Measurements from ENCODE around the gene ZXDC. TPM values are rescaled to one million over a fixed set of nuclear protein-coding genes. Genes with fewer than 3 reads are reported as not detected.

The ZXDC gene
- total and polyA plus RNA-seq, 9 of the 15 experiments (the other 6 are each of a cell fraction or from before 2014, with no cell fraction given), result 0.59 to 13.4 (median 7.3) TPM

GRCh38 chr3:126517291-126517951, 41.7 kb upstream of the ZXDC start, which contains the start of gene UROC1:
Gene UROC1, minus strand, starts transcription at chr3:126517773. Its CDS starts 54 bp downstream, at chr3:126517719.
- Histone ChIP-seq H3K4me2 (ENCODE audit: insufficient read depth, low read length) (no peak within 1 kb of the TSS), H4K20me1 (replicated peaks; ENCODE audit: control insufficient read depth, insufficient read depth, low read length) (peaks cover 3% of the 10 kb centered on the region; the same call in 1 of the 2 replicates), H3K79me2 (ENCODE audit: control insufficient read depth, insufficient read depth, low read length) (no peaks in the 10 kb centered on the region), H3K27me3 (ENCODE audit: control insufficient read depth in 2 of 2, insufficient read depth in 2 of 2, low read length in 2 of 2) (peaks cover 0 to 26% of the 10 kb centered on the region in 2 experiments; a peak in 2 of 5 replicates), H3K4me3 (no peak within 1 kb of the TSS), H3K4me1 (replicated peaks in 1 of 2; ENCODE audit: control insufficient read depth in 2 of 2, insufficient read depth in 2 of 2, low read length in 2 of 2) (no peaks in the 10 kb centered on the region; a peak in 1 of 5 replicates), H2AFZ (ENCODE audit: low read depth, low read length) (no peak within 1 kb of the TSS), H3K27ac (ENCODE audit: extremely low read depth, low read depth, low read length) (no peak within 1 kb of the TSS), H3K9me1 (ENCODE audit: control insufficient read depth, insufficient read depth, low read length) (no peaks in the 10 kb centered on the region), H3K36me3 (ENCODE audit: control insufficient read depth, insufficient read depth, low read length) (no peaks in the 10 kb centered on the region), H3K9ac (ENCODE audit: insufficient read depth in 1 of 2, low read depth in 2 of 2, low read length in 2 of 2) (no peak within 1 kb of the TSS), H3K9me3 (replicated peaks; ENCODE audit: control insufficient read depth, insufficient read depth, low read depth, low read length) (no peaks in the 10 kb centered on the region)
- no peak for DNase-seq (ENCODE audit: extremely low read depth in 1 of 4, low spot score in 3 of 4)
- CTCF ChIA-PET (ENCODE audit: low intra/inter-chr PET ratio), result no interaction called here
- TF ChIP-seq BRF2 (IDR thresholded peaks at IDR 0.05; ENCODE audit: borderline replicate concordance, insufficient read depth, insufficient read length), result no peak
- no peak for TF ChIP-seq ZNF518B (CRISPR knock-in tag; IDR thresholded peaks at IDR 0.05)
- no peak for TF ChIP-seq NR1H2 (CRISPR knock-in tag; IDR thresholded peaks at IDR 0.05)
- POLR2A ChIA-PET, result no interaction called here
- in situ Hi-C loops (cut with MboI), result no loop called here
- BruUV-seq (replicated peaks), result no TSS peak
- intact Hi-C loops (cut with micrococcal nuclease), result no loop called here
- no peak for FAIRE-seq
- no peak for ATAC-seq
- WGBS (ENCODE audit: insufficient coverage, low coverage, missing lambda C conversion rate), result 6% methylated on average over 10 of the region's 16 CpGs
